ENCODE measurements around the gene FGFBP3. TPM values are rescaled to one million over a fixed set of nuclear protein-coding genes. Genes with fewer than 3 reads are reported as not detected.

The FGFBP3 gene
- total and polyA plus RNA-seq, 8 donors: 0.76 to 4.2 (median 3.6) TPM

DNA sequence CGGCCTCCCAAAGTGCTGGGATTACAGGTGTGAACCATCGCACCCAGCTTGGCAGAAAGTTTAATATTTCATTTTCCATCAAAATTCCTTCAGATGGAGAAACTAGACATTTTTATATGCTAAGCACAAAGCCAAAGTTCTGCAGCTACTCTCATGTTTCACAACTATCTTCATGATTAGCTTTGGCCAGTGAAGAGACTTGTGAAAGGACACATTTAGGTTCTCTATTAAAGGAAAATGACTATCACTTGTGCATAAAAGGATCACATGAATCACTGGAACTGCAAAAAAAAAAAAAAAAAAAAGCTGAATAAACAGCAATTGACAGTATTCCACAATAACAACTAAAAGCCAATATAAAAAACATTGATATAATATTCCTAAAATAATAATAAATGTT is 16.2 kb downstream of the FGFBP3 start:
- DNase-seq (no peak), ATAC-seq (no peak)
- intact Hi-C loops (cut with DNase I): no loop called here
- H3K9me3 ChIP-seq: no peaks in the 10 kb centered on the region
- H3K4me1 ChIP-seq: peaks cover under 1 to 2% of the 10 kb centered on the region in 2 donors
- H3K27ac ChIP-seq: no peak overlapping the region
- H3K27me3 ChIP-seq: peaks cover 0 to 14% of the 10 kb centered on the region in 2 donors
- no peaks in the 10 kb centered on the region for H3K36me3 ChIP-seq
- no peak overlapping the region for H3K4me3 ChIP-seq
- TF ChIP-seq, protein P1, sequence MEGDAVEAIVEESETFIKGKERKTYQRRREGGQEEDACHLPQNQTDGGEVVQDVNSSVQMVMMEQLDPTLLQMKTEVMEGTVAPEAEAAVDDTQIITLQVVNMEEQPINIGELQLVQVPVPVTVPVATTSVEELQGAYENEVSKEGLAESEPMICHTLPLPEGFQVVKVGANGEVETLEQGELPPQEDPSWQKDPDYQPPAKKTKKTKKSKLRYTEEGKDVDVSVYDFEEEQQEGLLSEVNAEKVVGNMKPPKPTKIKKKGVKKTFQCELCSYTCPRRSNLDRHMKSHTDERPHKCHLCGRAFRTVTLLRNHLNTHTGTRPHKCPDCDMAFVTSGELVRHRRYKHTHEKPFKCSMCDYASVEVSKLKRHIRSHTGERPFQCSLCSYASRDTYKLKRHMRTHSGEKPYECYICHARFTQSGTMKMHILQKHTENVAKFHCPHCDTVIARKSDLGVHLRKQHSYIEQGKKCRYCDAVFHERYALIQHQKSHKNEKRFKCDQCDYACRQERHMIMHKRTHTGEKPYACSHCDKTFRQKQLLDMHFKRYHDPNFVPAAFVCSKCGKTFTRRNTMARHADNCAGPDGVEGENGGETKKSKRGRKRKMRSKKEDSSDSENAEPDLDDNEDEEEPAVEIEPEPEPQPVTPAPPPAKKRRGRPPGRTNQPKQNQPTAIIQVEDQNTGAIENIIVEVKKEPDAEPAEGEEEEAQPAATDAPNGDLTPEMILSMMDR (IDR thresholded peaks at IDR 0.05): no peak

DNA sequence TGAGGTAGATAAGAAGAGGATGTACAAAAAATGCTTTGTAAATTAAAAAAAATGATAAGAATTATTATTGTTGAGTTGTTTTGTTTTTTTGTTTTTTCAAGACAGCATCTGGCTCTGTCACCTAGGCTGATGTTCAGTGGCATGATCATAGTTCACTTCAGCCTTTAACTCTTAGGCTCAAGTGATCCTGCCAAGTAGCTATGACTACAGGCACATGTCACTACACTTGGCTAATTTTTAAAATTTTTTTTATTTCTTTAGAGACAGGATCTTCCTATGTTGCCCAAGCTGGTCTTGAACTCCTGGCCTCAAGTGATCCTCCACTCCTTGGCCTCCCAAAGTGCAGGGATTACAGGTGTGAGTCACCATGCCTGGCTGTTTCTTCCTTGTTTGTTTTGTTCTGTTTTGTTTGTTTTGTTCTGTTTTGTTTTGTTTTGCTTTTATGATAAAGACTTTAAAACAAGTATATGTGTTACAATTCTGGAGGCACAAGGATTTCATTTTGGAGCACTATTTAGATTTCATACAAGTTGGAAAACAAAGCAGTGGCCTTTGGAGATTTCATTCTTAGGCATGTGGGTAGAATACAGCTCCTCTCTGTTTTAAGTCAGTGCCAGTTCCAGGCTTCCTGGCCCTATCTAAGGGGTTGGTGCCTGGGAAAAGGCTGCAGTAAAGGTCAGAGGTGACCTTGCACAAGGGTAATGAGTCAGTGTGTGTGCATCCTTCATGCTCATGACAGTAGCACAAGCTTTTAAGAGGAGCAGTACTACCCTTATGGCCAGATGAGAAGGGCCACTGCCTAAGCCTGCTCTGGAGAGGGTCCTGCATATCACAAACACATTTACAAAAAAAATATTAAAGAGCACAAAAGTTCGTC is 17.9 kb downstream of the FGFBP3 start:
- TF ChIP-seq, protein P1 (IDR thresholded peaks at IDR 0.05): no peak
- Histone ChIP-seq H3K36me3 (no peaks in the 10 kb centered on the region), H3K9me3 (no peaks in the 10 kb centered on the region), H3K4me3 (no peak overlapping the region), H3K27ac (no peak overlapping the region), H3K27me3 (peaks cover 0 to 27% of the 10 kb centered on the region in 2 donors), H3K4me1 (peaks cover 8 to 14% of the 10 kb centered on the region in 2 donors)
- ATAC-seq (no peak), DNase-seq (no peak)
- intact Hi-C loops (cut with DNase I): no loop called here

DNA sequence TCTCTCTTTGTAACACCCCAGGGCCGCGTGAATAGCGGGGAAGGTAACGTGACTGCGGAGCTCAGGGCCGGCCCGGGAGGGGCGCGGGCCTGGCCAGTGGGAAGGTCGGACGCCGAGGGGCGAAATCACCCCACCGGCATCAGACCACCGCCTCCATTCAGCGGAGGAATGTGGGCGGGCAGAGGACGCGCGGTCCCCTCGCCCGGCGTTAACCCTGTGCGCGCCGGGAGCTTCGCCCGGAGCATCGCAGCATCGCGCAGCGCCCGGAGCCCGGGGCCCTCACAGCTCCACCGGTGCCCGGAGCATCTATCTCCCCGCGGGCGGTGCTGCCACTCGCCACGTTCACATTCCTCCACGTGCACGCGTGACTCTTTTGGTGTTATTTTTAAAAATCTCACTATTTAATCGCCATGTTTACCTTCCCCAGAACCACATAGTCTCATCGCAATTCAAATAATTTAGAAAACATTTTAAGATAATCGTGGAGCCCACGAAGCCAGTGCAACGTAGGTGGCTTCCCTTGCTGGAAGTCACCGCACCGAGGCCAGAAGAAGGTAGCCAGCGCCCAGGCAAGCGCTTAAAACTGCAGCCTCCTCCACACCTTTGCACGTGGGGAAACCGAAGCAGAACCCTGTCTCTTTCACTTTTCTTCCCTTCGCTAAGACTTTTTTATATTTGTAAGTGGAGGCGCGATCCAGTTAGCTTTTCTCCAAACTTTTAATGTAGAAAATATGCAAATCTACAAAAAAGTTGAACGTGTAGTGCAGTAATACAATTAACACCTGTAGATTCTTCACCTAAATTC is 21.8 kb downstream of the FGFBP3 start:
- TF ChIP-seq, protein P1 (IDR thresholded peaks at IDR 0.05): no peak
- Histone ChIP-seq H3K36me3 (no peaks in the 10 kb centered on the region), H3K9me3 (no peaks in the 10 kb centered on the region), H3K4me1 (peaks cover 8 to 14% of the 10 kb centered on the region in 2 donors), H3K27ac (no peak overlapping the region), H3K27me3 (peaks cover 0 to 27% of the 10 kb centered on the region in 2 donors), H3K4me3 (peak overlapping the region; percentile 38 to 41)
- DNase-seq (peak in 3 of 4 donors; percentile 48 to 81 (median 52)), ATAC-seq (peak; percentile 78)
- intact Hi-C loops (cut with DNase I): no loop called here

DNA sequence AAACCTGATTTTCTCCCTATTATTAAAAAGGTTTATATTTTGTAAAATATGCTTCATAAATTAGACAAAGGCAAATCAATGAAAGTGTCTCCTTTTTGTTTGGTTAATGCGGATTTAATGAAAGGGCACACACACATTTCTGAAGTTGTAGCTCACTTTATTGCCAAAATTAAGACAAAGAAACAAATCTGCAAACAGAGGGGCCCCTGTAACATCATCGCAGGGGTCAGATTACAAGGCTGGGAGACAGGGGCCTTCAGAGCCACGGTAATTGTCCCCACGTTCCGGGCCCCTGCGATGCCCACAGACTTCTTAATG is 22.4 kb downstream of the FGFBP3 start:
- intact Hi-C loops (cut with DNase I): no loop called here
- TF ChIP-seq, protein P1 (IDR thresholded peaks at IDR 0.05): no peak
- H3K27me3 ChIP-seq: peaks cover 0 to 27% of the 10 kb centered on the region in 2 donors
- H3K27ac ChIP-seq: no peak overlapping the region
- ATAC-seq: no peak
- no peaks in the 10 kb centered on the region for H3K36me3 ChIP-seq
- no peak for DNase-seq
- H3K9me3 ChIP-seq: no peaks in the 10 kb centered on the region
- peaks cover 8 to 14% of the 10 kb centered on the region in 2 donors for H3K4me1 ChIP-seq
- H3K4me3 ChIP-seq: peak overlapping the region; percentile 38 to 41
